Colon (tissue), 2 donors: Measurements from ENCODE around the gene ZSCAN22.
"Not testable (repeated sequence)": the region's sequence is repeated elsewhere in the genome, so short reads cannot be mapped to it uniquely, and the experiment has no call there.

ENCODE experiments used
- FAIRE-seq: peaks from 2 replicates; lab custom pipeline; 2012; peaks lifted over from hg19 to GRCh38; lab: Jason Lieb, UNC
- donor health status: control.
- donor health status: control.

ZSCAN22 gene

DNA sequence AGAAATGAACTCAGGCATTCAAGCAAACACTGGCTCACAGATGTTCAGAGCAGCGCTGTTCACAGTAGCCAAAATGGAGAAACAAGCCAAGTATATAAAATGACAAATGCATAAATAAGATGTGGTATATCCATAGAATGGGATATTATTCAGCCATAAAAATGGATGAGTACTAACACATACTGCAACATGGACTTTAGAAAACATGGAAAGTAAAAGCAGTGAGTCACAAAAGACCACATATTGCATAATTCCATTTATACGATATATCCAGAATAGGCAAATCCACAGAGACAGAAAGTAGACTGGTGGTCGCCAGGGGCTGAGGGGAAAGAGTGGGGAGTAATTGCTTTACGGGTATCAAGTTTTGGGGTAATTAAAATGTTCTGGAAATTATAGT is 47.4 kb downstream of the ZSCAN22 start:
- no peak for FAIRE-seq

DNA sequence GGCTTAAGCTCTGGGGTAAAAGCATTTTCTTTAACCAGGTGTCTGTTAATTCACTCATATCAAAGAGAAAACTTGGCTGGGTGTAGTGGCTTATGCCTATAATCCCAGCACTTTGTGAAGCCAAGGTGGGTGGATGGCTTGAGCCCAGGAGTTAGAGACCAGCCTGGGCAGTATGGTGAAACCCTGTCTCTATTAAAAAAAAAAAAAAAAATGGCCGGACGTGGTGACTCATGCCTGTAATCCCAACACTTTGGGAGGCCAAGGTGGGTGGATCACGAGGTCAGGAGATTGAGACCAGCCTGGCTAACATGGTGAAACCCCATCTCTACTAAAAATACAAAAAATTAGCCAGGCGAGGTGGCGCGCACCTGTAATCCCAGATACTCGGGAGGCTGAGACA is 49.9 kb downstream of the ZSCAN22 start:
- FAIRE-seq: not testable (repeated sequence)

GRCh38 chr19:58379246-58379645 is 52.5 kb downstream of the ZSCAN22 start:
- FAIRE-seq: no peak

DNA sequence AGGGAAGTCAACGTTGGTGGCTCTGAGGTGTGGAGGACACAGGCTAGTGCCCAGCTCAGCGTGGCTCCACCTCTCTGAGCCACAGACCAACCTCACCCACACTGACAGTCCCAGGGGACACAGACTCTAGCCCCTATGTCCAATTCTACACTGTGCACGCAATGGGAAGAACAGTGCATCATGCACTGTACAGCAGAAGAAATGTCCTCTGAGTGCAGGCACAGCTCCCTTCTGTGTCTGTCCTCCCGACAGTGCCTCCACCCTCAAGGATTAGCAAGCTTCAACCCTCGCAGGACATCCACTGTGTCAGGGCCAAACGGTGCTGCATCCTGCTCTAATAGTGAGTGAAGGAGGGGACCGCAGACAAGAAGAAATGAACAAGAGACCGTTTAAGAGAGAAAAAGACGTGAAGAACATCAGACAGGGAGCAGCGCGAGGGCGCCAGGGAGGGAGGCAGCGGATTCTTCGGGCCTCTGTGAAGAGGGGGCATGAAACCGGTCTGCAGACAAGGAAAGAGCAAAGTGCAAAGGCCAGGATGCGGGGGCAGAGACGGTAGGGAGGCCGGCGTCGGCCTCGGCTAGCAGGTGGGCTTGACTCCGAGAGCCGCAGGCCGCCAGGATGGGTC is 53.4 kb downstream of the ZSCAN22 start:
- FAIRE-seq: no peak

DNA sequence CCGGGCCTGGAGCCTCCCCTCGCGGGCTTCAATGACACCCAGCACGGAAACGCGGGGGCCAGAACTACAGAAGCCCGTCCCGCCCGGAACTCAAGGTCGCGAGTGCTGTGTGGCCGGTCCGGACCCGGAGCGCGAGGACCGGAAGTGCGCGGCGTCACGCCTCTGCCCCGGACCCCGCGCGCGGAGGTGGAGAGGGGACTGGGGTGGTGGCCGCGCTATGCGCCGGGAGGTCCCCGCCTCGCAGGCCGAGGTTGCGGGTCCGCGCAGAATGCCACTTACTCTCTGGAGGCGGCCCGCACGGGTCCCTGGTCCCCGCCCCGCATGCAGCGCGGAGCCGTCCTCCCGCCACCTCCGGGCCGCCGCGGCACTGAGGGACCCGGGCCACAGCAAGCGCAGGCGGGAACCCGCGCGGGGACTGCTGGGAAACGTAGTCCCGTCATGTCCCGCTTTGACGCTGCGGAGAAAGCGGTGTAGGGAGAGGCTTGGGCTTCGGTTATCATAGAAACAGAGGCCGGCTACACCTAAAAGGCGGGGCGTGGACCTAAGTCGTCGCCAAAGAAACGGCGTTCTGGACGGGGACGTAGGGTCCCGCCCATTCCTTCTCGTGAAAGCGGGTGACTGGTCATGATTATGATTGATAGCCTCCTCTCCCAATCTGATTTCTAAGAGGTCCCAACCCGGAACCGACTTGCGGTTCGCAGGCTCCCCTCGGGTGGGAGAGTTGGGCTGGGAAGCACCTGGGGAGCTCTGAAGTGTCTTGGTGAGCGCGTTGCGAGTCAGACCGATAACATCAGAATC is 54.1 kb downstream of the ZSCAN22 start, which contains the start of gene ZNF837:
TSS of gene ZNF837 (minus strand) at position 369 of the 798 bp plus-strand sequence. CDS start 11,698 bp downstream, outside the sequence.
- peak; percentile 96 for FAIRE-seq

DNA sequence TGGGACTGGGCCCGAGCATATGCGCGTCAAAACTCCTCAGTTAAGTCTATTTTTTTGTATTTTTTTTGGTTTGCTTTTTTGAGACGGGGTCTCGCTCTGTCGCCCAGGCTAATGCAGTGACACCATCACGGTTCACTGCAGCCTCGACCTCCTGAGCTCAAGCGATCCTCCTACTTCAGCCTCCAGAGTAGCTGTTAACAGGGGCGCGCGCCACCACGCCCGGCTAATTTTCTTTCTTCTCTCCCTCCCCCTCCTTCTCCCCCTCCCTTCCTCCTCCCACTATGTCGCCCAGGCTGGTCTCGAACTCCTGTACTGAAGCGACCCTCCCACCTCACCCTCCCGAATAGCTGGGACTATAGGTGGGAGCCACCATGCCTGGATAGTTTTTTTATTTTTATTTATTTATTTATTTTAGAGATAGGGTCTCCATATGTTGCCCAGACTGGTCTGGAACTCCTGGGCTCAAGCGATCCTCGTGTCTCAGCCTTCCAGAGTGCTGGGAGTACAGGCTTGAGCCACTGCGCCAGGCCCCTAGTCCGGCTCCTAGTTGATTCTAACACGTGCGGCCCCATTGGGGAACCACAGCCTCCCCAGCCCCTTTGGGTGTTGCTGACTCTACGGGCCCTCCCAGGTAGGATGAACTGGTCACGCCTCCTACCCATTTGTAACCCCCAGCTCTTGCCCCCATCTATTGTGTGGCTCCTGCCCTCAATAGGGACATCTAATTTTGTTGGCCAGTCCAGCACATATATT is 54.8 kb downstream of the ZSCAN22 start:
- no peak for FAIRE-seq

- FAIRE-seq: no peak
Measured at GRCh38 chr19:58382997-58383603, 56.3 kb downstream of the ZSCAN22 start.

DNA sequence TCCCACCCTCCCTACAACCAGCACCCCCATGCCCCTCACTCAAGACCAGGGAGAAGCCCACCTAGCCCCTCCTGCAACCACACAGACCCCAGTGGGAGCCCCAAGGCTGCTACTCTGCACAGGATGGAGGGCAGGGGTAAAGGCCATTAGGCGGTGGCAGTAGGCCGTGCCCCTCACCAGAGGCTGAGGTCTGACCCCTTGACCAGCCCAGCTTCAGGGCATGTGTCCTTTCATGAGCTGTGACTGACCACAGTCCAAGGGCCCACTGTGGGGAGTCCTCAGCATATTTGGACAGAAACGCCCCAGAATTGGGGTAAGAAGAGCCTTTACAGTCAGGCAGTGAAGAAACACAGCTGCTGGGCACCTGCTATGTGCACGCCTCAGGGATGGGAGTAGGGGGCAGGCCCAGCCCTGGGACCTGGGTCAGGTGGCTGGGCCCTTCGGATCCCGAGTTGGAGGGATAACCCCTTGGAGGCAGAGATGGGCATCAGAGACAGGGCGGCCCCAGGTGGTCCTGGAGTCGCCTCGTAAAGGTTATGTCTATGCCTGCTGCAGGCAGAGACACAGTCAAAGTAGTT is 58.6 kb downstream of the ZSCAN22 start:
- no peak for FAIRE-seq

DNA sequence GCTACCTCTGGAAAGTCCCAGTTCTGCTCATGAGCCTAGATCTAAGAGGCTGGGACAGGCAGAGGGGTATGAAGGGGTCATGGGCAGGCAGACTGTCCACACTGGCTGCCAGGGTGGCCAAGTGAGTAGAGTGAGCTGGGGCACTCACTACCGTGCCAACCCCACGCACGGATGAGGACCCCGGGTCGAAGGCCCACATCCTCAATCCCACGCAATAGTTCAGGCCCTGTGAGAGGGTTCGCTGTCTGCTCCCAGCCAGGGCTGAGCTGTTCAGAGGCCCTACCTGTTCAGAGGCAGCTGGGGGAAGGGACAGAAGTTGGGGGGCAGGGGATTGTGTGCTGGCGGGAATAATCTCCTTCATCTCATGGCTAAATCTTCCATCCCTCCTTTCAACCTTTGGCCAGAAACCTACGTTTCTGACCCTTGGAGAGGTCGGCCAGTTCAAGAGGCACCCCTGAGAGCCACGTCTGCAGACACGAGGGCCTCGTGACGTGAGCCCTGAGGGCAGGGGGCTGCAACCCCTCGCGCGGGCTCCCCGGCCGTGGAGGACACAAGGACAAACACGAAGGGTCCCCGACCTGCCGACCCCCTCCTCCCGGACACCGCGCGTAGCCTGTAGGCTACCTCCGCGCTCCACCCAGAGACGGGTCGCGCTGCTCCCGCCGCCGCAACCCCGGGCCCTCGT is 59.2 kb downstream of the ZSCAN22 start:
- no peak for FAIRE-seq

DNA sequence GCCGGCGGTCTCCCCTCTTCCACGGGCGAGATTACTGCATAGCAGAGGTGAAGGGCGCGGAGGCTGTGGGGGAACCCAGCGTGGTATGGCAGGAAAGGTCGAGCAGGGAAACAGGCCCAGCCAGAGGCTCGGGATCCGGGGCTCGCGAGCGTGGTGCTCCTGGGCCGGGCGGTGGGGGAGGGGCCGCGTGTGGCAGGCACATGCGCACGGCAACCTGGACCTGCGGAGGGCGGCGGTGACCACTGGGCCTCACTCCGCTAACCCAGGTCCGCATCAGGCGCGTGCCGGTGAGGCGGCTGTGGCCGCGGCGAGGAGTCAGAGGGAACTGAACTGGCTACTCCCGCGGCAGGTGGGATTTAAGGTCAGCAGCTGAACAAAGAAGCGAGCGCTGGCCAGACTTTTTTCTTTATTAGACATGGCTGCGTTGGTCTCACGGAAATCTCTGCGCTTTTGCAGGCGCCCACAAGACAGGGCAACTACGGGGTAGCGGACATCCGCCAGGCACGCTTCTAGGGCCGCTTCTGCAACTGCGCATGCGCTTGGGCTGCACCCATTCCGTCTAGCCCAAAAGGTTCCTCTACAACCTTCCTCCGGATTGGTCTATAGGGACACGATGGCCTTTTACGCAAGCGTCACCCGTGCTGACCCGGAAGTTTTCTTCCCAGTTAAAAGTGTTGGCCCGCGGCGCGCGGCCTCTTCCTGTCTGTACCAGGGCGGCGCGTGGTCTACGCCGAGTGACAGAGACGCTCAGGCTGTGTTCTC is 60.0 kb downstream of the ZSCAN22 start, which contains the start of gene RPS5:
TSS of gene RPS5 (plus strand) at position 694 of the 762 bp plus-strand sequence. CDS start 869 bp downstream, outside the sequence.
- FAIRE-seq: no peak

DNA sequence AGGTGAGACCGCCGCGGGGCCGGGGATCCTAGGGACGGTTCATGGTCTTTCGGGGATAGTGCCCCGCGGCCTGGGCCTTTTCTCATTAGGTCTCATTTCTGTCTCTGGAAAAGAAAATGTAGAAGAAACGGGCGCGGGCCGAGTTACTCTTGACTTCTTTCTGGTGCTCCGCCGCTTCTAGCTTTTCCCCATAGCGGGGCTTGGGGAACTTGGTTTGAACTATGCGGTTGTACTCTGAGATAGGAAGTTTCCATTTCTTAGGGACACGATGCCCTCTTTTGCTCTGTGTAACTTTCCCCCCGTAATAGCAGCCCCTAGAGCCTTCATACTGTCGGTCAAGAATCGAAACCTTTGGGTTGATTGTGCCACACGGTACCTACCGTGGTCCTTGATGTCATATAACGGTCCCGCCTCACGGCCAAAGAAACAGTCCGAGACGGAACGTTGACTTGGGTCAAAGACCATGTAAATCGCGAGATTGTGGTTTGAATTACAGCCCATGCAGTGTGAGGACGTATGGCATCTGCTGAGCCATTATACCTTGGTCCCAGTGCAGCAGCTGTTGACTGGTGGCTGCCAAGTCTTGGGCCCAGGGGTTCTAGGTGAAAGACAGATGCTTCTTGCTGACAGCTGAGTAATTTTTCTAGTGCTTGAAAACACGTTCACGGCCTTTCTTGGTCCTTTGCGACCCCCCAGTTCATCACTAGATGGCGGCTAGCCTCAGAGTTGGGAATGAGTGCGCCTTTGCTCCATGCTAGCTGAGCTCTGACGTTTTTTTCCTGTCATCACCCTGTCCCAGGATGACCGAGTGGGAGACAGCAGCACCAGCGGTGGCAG is 60.8 kb downstream of the ZSCAN22 start:
- no peak for FAIRE-seq

GRCh38 chr19:58388175-58388526 is 61.4 kb downstream of the ZSCAN22 start:
- FAIRE-seq: no peak
